ENCODE data around the gene MAN2A2. TPM values are rescaled to one million over a fixed set of nuclear protein-coding genes. Genes with fewer than 3 reads are reported as not detected.

The MAN2A2 gene
- total RNA-seq, 1 donor from 2014 or later = 18.5 TPM

DNA sequence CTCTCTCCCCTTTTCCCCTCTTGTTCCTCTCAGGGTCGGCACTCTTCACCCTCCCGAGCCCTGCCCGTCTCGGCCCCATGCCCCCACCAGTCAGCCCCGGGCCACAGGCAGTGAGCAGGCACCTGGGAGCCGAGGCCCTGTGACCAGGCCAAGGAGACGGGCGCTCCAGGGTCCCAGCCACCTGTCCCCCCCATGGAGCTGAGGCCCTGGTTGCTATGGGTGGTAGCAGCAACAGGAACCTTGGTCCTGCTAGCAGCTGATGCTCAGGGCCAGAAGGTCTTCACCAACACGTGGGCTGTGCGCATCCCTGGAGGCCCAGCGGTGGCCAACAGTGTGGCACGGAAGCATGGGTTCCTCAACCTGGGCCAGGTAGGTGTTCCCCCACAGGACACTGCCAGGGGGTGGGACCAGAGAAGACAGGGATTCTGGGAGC, 27.5 kb upstream of the MAN2A2 start:
- Histone ChIP-seq H3K79me2 (ENCODE audit: insufficient read depth, low read length) (peaks cover 53% of the 10 kb centered on the region), H3K4me2 (ENCODE audit: low read length) (no peak overlapping the region), H3K9ac (ENCODE audit: low read length) (no peak overlapping the region), H3K27me3 (ENCODE audit: insufficient read depth, low read length) (no peaks in the 10 kb centered on the region), H3K4me1 (ENCODE audit: insufficient read depth, low read length) (peaks cover 30% of the 10 kb centered on the region), H3K4me3 (ENCODE audit: insufficient read depth, low read depth, low read length) (no peak overlapping the region), H3K36me3 (ENCODE audit: insufficient read depth, low read length) (peaks cover 18% of the 10 kb centered on the region), H3K27ac (ENCODE audit: low read depth, low read length) (no peak overlapping the region), H2AFZ (ENCODE audit: low read depth, low read length) (no peak overlapping the region), H4K20me1 (ENCODE audit: insufficient read depth, low read length) (peaks cover 37% of the 10 kb centered on the region), H3K9me3 (ENCODE audit: insufficient read depth, low read depth, low read length) (no peaks in the 10 kb centered on the region)
- no peak for DNase-seq (ENCODE audit: low read depth)
- Mint-ChIP-seq H3K9me3 (ENCODE audit: unreplicated experiment) (no peaks in the 10 kb centered on the region), H3K4me1 (ENCODE audit: low read depth, unreplicated experiment) (peaks cover 15% of the 10 kb centered on the region), H3K36me3 (ENCODE audit: low read depth, unreplicated experiment) (peaks cover 17% of the 10 kb centered on the region), H3K27me3 (ENCODE audit: low read depth, unreplicated experiment) (no peaks in the 10 kb centered on the region), H3K4me3 (ENCODE audit: unreplicated experiment) (no peak overlapping the region), H3K27ac (ENCODE audit: unreplicated experiment) (no peak overlapping the region)
- no peak for FAIRE-seq
- TF ChIP-seq, protein P1, sequence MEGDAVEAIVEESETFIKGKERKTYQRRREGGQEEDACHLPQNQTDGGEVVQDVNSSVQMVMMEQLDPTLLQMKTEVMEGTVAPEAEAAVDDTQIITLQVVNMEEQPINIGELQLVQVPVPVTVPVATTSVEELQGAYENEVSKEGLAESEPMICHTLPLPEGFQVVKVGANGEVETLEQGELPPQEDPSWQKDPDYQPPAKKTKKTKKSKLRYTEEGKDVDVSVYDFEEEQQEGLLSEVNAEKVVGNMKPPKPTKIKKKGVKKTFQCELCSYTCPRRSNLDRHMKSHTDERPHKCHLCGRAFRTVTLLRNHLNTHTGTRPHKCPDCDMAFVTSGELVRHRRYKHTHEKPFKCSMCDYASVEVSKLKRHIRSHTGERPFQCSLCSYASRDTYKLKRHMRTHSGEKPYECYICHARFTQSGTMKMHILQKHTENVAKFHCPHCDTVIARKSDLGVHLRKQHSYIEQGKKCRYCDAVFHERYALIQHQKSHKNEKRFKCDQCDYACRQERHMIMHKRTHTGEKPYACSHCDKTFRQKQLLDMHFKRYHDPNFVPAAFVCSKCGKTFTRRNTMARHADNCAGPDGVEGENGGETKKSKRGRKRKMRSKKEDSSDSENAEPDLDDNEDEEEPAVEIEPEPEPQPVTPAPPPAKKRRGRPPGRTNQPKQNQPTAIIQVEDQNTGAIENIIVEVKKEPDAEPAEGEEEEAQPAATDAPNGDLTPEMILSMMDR (IDR thresholded peaks at IDR 0.05; ENCODE audit: insufficient read depth, low read depth, low read length) = no peak
- no peak for TF ChIP-seq EZH2 (IDR thresholded peaks at IDR 0.05; ENCODE audit: insufficient read depth, low read length)

DNA sequence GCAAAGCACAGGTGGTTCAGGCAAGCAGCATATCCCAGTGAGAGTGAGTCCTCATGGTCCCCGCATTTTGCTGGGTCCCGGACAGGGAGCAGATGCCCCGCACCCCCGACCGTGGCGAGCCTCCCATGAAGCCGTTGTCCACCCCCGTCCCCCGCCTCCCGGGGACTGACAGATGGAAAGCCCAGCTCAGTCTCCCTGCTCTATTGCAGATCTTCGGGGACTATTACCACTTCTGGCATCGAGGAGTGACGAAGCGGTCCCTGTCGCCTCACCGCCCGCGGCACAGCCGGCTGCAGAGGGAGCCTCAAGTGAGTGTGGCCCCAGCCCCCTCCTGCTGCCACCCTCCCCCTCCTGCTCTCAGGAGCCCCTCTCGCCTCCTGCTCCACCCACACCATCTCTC, 27.1 kb upstream of the MAN2A2 start:
- Mint-ChIP-seq H3K27ac (ENCODE audit: unreplicated experiment) (no peak overlapping the region), H3K27me3 (ENCODE audit: low read depth, unreplicated experiment) (no peaks in the 10 kb centered on the region), H3K9me3 (ENCODE audit: unreplicated experiment) (no peaks in the 10 kb centered on the region), H3K36me3 (ENCODE audit: low read depth, unreplicated experiment) (peaks cover 15% of the 10 kb centered on the region), H3K4me1 (ENCODE audit: low read depth, unreplicated experiment) (peaks cover 13% of the 10 kb centered on the region), H3K4me3 (ENCODE audit: unreplicated experiment) (no peak overlapping the region)
- no peak overlapping the region for H3K27ac ChIP-seq (ENCODE audit: low read depth, low read length)
- FAIRE-seq (no peak), DNase-seq (ENCODE audit: low read depth) (no peak)
- H3K9me3 ChIP-seq (ENCODE audit: insufficient read depth, low read depth, low read length) = no peaks in the 10 kb centered on the region
- H3K4me1 ChIP-seq (ENCODE audit: insufficient read depth, low read length) = peaks cover 26% of the 10 kb centered on the region
- H3K4me3 ChIP-seq (ENCODE audit: insufficient read depth, low read depth, low read length) = no peak overlapping the region
- no peak overlapping the region for H3K9ac ChIP-seq (ENCODE audit: low read length)
- H2AFZ ChIP-seq (ENCODE audit: low read depth, low read length) = no peak overlapping the region
- H3K79me2 ChIP-seq (ENCODE audit: insufficient read depth, low read length) = peaks cover 48% of the 10 kb centered on the region
- peaks cover 37% of the 10 kb centered on the region for H4K20me1 ChIP-seq (ENCODE audit: insufficient read depth, low read length)
- H3K27me3 ChIP-seq (ENCODE audit: insufficient read depth, low read length) = no peaks in the 10 kb centered on the region
- H3K4me2 ChIP-seq (ENCODE audit: low read length) = no peak overlapping the region
- TF ChIP-seq EZH2 (IDR thresholded peaks at IDR 0.05; ENCODE audit: insufficient read depth, low read length) = no peak
- TF ChIP-seq, protein P1 (IDR thresholded peaks at IDR 0.05; ENCODE audit: insufficient read depth, low read depth, low read length) = no peak
- peaks cover 18% of the 10 kb centered on the region for H3K36me3 ChIP-seq (ENCODE audit: insufficient read depth, low read length)

DNA sequence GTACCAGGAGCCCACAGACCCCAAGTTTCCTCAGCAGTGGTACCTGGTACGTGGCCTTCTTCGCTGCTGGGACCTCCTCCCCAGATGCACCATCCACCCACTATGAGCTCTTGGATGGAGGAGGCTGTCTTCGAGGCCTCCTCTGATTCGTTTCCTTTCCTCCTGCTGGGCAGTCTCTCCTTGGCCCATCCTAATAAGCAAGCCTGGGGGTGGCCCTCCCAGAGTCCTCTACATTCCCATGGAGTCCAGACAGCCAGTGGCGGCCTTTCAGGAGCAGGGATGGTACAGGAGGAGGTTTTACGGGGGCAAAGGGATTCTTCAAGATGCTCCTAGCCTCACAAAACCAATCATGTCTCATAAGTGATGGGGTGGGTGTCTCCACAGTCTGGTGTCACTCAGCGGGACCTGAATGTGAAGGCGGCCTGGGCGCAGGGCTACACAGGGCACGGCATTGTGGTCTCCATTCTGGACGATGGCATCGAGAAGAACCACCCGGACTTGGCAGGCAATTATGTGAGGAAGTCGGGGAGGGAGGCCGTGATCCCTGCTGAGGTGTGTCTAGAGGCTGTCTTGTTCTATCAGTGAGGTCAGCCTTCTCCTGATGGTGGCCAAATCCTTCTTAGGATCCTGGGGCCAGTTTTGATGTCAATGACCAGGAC, 26.5 kb upstream of the MAN2A2 start:
- Histone ChIP-seq H3K36me3 (ENCODE audit: insufficient read depth, low read length) (peaks cover 18% of the 10 kb centered on the region), H3K4me2 (ENCODE audit: low read length) (no peak overlapping the region), H3K4me3 (ENCODE audit: insufficient read depth, low read depth, low read length) (no peak overlapping the region), H3K27ac (ENCODE audit: low read depth, low read length) (no peak overlapping the region), H3K9me3 (ENCODE audit: insufficient read depth, low read depth, low read length) (no peaks in the 10 kb centered on the region), H2AFZ (ENCODE audit: low read depth, low read length) (no peak overlapping the region), H3K4me1 (ENCODE audit: insufficient read depth, low read length) (peaks cover 26% of the 10 kb centered on the region), H3K9ac (ENCODE audit: low read length) (no peak overlapping the region), H4K20me1 (ENCODE audit: insufficient read depth, low read length) (peaks cover 37% of the 10 kb centered on the region), H3K79me2 (ENCODE audit: insufficient read depth, low read length) (peaks cover 45% of the 10 kb centered on the region), H3K27me3 (ENCODE audit: insufficient read depth, low read length) (no peaks in the 10 kb centered on the region)
- FAIRE-seq = no peak
- H3K27me3 Mint-ChIP-seq (ENCODE audit: low read depth, unreplicated experiment) = no peaks in the 10 kb centered on the region
- no peak for DNase-seq (ENCODE audit: low read depth)
- H3K27ac Mint-ChIP-seq (ENCODE audit: unreplicated experiment) = no peak overlapping the region
- H3K9me3 Mint-ChIP-seq (ENCODE audit: unreplicated experiment) = no peaks in the 10 kb centered on the region
- H3K4me1 Mint-ChIP-seq (ENCODE audit: low read depth, unreplicated experiment) = peaks cover 13% of the 10 kb centered on the region
- H3K36me3 Mint-ChIP-seq (ENCODE audit: low read depth, unreplicated experiment) = peaks cover 15% of the 10 kb centered on the region
- H3K4me3 Mint-ChIP-seq (ENCODE audit: unreplicated experiment) = no peak overlapping the region
- TF ChIP-seq, protein P1 (IDR thresholded peaks at IDR 0.05; ENCODE audit: insufficient read depth, low read depth, low read length) = no peak
- no peak for TF ChIP-seq EZH2 (IDR thresholded peaks at IDR 0.05; ENCODE audit: insufficient read depth, low read length)
